Breast epithelium (tissue), 3 donors: ENCODE results near the gene LRRC36.

Experiments used
- POLR2AphosphoS5 ChIP-seq, 3 donors: sonication (generic); formaldehyde crosslinking; IDR thresholded peaks; one replicate each; pipeline ENCODE4 v1.6.1; 2017; ENCODE audit warnings: antibody characterized with exemption in 3 of 3
- TF ChIP-seq, protein P1 (sequence below), 3 donors: fragments of 450-650 bp; IDR thresholded peaks; one replicate each; pipeline ENCODE4 v1.5.1; 2016 to 2017; ENCODE audit warnings: antibody characterized with exemption in 3 of 3, mild to moderate bottlenecking in 3 of 3, moderate library complexity in 3 of 3

DNA sequence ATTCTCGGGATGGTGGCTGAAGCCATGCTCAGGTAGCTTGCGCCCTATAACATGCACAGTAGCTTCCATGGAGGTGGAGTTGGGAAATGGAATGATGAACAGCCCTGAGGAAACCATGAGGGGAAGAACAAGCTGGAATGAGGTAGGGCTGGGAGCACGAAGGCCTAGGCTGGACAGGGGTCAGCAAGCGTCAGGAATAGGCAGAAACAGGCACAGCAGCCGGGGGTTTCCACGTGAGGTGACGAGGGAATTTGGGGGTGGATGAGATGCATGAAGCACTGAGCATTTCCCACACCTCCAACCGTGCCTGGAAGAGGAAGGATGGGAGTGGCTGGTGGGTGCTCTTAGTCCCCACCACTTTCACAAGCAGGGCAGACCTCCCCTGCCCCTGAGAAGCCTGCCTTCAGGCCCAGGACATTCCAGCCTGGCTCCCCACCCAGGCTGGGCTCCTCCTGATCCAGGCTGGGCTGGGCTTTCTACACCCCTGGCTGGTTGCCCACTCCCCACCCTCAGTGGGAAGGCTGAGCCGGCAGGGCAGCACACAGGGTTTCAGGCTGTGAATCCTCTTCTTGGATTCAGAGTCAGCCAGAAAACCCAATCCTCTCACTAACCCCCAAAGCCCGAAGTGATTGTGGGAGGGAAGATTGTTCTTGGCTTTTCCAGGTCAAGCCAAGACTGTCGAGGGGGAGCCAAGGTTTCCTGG is 25.4 kb upstream of the LRRC36 start:
- no peak for TF ChIP-seq POLR2AphosphoS5 (IDR thresholded peaks at IDR 0.05)
- TF ChIP-seq, protein P1, sequence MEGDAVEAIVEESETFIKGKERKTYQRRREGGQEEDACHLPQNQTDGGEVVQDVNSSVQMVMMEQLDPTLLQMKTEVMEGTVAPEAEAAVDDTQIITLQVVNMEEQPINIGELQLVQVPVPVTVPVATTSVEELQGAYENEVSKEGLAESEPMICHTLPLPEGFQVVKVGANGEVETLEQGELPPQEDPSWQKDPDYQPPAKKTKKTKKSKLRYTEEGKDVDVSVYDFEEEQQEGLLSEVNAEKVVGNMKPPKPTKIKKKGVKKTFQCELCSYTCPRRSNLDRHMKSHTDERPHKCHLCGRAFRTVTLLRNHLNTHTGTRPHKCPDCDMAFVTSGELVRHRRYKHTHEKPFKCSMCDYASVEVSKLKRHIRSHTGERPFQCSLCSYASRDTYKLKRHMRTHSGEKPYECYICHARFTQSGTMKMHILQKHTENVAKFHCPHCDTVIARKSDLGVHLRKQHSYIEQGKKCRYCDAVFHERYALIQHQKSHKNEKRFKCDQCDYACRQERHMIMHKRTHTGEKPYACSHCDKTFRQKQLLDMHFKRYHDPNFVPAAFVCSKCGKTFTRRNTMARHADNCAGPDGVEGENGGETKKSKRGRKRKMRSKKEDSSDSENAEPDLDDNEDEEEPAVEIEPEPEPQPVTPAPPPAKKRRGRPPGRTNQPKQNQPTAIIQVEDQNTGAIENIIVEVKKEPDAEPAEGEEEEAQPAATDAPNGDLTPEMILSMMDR (IDR thresholded peaks at IDR 0.05): no peak
